ENCODE data around the gene ZNF487.
"Not testable (repeated sequence)": the region's sequence is repeated elsewhere in the genome, so short reads cannot be mapped to it uniquely, and the experiment has no call there.

The ZNF487 gene

DNA sequence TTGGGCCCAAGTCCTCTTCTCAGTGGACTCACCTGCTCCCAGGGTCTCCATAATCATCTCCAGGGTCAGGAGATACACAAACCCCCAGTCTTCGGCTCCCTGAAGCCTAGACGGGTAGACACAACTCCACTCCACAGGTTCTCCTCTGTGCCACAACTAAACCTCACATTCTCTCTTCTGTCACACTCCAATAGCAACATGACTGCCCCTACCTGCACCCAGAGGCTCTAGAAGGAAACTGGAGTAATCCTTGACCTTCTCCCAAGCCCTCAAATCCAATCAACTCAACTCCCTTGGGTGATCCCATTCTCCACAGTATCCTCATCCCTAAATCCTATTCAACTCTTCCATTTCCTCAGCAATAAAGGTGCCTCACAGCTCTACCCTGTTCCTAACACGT is 44.2 kb upstream of the ZNF487 start:
- no peaks in the 10 kb centered on the region for H3K27me3 ChIP-seq (ENCODE audit: insufficient read depth, low read length, poor library complexity, severe bottlenecking)
- H3F3A ChIP-seq (ENCODE audit: low read depth), result no peaks in the 10 kb centered on the region
- TF ChIP-seq, protein P1, sequence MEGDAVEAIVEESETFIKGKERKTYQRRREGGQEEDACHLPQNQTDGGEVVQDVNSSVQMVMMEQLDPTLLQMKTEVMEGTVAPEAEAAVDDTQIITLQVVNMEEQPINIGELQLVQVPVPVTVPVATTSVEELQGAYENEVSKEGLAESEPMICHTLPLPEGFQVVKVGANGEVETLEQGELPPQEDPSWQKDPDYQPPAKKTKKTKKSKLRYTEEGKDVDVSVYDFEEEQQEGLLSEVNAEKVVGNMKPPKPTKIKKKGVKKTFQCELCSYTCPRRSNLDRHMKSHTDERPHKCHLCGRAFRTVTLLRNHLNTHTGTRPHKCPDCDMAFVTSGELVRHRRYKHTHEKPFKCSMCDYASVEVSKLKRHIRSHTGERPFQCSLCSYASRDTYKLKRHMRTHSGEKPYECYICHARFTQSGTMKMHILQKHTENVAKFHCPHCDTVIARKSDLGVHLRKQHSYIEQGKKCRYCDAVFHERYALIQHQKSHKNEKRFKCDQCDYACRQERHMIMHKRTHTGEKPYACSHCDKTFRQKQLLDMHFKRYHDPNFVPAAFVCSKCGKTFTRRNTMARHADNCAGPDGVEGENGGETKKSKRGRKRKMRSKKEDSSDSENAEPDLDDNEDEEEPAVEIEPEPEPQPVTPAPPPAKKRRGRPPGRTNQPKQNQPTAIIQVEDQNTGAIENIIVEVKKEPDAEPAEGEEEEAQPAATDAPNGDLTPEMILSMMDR (conservative IDR thresholded peaks at IDR 0.05; ENCODE audit: low read length), result no peak
- no peak for TF ChIP-seq EZH2phosphoT487 (IDR thresholded peaks at IDR 0.05; ENCODE audit: borderline replicate concordance)
- peaks cover 98% of the 10 kb centered on the region for H3K79me2 ChIP-seq (ENCODE audit: insufficient read depth, low read length)
- no peaks in the 10 kb centered on the region for H3K9me3 ChIP-seq (ENCODE audit: insufficient read depth, low read depth, low read length)
- H2AFZ ChIP-seq (ENCODE audit: low read length), result no peak overlapping the region
- H3K36me3 ChIP-seq (ENCODE audit: insufficient read depth, low read length), result peaks cover 78% of the 10 kb centered on the region
- peak overlapping the region; percentile 33 for H3K9ac ChIP-seq (ENCODE audit: low read depth, low read length, poor library complexity, severe bottlenecking)
- peak overlapping the region; percentile 12 for H3K4me3 ChIP-seq (ENCODE audit: low read length, poor library complexity, severe bottlenecking)
- H3K4me2 ChIP-seq (ENCODE audit: low read depth, low read length, poor library complexity, severe bottlenecking), result peak overlapping the region; percentile 93
- no peaks in the 10 kb centered on the region for H3K9me2 ChIP-seq (replicated peaks; ENCODE audit: low read depth, low read length)
- peaks cover 92% of the 10 kb centered on the region for H4K20me1 ChIP-seq (ENCODE audit: insufficient read depth, low read length, poor library complexity, severe bottlenecking)
- H3K4me1 ChIP-seq (ENCODE audit: insufficient read depth, low read length, poor library complexity, severe bottlenecking), result peaks cover 47% of the 10 kb centered on the region

DNA sequence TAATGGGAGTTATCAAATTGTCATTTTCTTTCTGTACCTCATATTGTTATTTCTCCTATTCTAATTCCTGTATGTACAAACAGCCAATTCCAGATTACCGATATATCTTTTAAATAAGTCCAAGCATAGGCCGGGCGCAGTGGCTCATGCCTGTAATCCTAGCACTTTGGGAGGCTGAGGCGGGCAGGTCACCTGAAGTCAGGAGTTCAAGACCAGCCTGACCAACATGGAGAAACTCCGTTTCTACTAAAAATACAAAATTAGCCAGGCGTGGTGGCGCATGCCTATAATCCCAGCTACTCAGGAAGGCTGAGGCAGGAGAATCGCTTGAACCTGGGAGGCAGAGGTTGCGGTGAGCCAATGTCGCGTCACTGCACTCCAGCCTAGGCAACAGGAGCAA is 43.7 kb upstream of the ZNF487 start:
- Histone ChIP-seq H3K4me2 (ENCODE audit: low read depth, low read length, poor library complexity, severe bottlenecking) (peak overlapping the region; percentile 93), H3K36me3 (ENCODE audit: insufficient read depth, low read length) (peaks cover 73% of the 10 kb centered on the region), H4K20me1 (ENCODE audit: insufficient read depth, low read length, poor library complexity, severe bottlenecking) (peaks cover 92% of the 10 kb centered on the region), H3K9ac (ENCODE audit: low read depth, low read length, poor library complexity, severe bottlenecking) (peak overlapping the region; percentile 33), H3K79me2 (ENCODE audit: insufficient read depth, low read length) (peaks cover 98% of the 10 kb centered on the region), H3K4me3 (ENCODE audit: low read length, poor library complexity, severe bottlenecking) (peak overlapping the region; percentile 89), H3K4me1 (ENCODE audit: insufficient read depth, low read length, poor library complexity, severe bottlenecking) (peaks cover 52% of the 10 kb centered on the region)
- H3K9me3 ChIP-seq (ENCODE audit: insufficient read depth, low read depth, low read length); H2AFZ ChIP-seq (ENCODE audit: low read length); H3F3A ChIP-seq (ENCODE audit: low read depth); H3K27me3 ChIP-seq (ENCODE audit: insufficient read depth, low read length, poor library complexity, severe bottlenecking); H3K9me2 ChIP-seq (replicated peaks; ENCODE audit: low read depth, low read length): not testable (repeated sequence)

DNA sequence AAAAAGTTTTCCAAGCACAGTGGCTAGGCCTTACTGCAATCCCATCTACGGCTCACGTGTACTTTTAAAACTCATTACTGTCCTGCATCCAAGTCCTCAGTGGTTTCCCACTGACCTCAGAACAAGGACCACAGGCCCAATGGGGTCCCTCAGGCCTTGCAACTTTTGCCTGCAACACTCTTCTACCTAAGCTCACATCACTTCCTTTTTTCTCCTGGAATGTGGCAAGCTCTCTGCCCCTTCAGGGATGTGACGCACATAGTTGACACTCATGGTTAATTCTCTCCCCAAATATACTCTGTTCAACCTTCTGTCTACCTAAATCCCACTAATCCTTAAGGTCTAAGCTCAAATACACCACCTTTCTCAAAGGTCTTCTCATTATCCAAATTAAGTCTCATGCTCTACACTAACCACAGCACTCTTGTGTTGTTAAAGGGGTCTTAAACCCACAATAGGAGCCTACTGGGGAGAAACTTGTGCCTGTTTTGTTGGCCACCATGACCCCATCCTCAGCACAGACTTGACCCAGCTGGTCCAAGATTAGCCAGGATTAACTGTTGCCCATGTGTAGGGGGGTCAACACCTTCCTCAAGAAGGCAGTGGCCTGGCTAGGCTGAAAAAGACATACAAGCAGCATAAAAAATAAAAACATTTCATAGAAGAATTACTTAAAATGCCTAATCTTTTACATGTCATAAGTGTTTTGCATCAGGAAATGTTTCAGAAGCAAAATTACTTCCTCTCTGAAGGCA is 43.1 kb upstream of the ZNF487 start:
- Histone ChIP-seq H3K9ac (ENCODE audit: low read depth, low read length, poor library complexity, severe bottlenecking) (peak overlapping the region; percentile 97), H3K27me3 (ENCODE audit: insufficient read depth, low read length, poor library complexity, severe bottlenecking) (no peaks in the 10 kb centered on the region), H3K4me1 (ENCODE audit: insufficient read depth, low read length, poor library complexity, severe bottlenecking) (peaks cover 58% of the 10 kb centered on the region), H2AFZ (ENCODE audit: low read length) (no peak overlapping the region), H3K9me3 (ENCODE audit: insufficient read depth, low read depth, low read length) (no peaks in the 10 kb centered on the region), H3F3A (ENCODE audit: low read depth) (0 out of 2 replicates have a peak, but pooled peaks cover 2% of the 10 kb centered on the region), H4K20me1 (ENCODE audit: insufficient read depth, low read length, poor library complexity, severe bottlenecking) (peaks cover 91% of the 10 kb centered on the region), H3K4me3 (ENCODE audit: low read length, poor library complexity, severe bottlenecking) (peak overlapping the region; percentile 89), H3K79me2 (ENCODE audit: insufficient read depth, low read length) (peaks cover 98% of the 10 kb centered on the region), H3K36me3 (ENCODE audit: insufficient read depth, low read length) (peaks cover 70% of the 10 kb centered on the region), H3K4me2 (ENCODE audit: low read depth, low read length, poor library complexity, severe bottlenecking) (peak overlapping the region; percentile 93), H3K9me2 (replicated peaks; ENCODE audit: low read depth, low read length) (no peaks in the 10 kb centered on the region)
- TF ChIP-seq, protein P1 (conservative IDR thresholded peaks at IDR 0.05; ENCODE audit: low read length), result no peak
- TF ChIP-seq EZH2phosphoT487 (IDR thresholded peaks at IDR 0.05; ENCODE audit: borderline replicate concordance), result no peak

DNA sequence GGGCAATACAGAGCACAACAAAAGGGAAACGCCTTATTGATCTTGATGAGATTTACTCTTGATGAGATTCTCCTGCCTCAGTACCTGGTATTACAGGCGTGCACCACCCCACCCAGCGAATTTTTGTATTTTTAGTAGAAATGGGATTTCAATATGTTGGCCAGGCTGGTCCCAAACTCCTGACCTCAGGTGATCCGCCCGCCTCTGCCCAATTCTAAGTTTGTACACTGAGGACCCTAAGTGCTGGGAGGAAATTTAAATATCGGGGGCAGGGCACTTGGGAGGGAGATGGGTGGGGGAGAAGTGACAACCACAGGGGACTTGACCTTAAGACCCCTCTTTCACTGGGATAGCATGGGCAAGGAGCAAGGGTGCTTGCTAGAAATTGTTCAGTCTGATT is 42.0 kb upstream of the ZNF487 start:
- Histone ChIP-seq H3K4me2 (ENCODE audit: low read depth, low read length, poor library complexity, severe bottlenecking) (peak overlapping the region; percentile 93), H3K36me3 (ENCODE audit: insufficient read depth, low read length) (peaks cover 67% of the 10 kb centered on the region), H3K27me3 (ENCODE audit: insufficient read depth, low read length, poor library complexity, severe bottlenecking) (no peaks in the 10 kb centered on the region), H3F3A (ENCODE audit: low read depth) (0 out of 2 replicates have a peak, but pooled peaks cover 3% of the 10 kb centered on the region), H3K4me3 (ENCODE audit: low read length, poor library complexity, severe bottlenecking) (peak overlapping the region; percentile 89), H2AFZ (ENCODE audit: low read length) (no peak overlapping the region), H3K9ac (ENCODE audit: low read depth, low read length, poor library complexity, severe bottlenecking) (peak overlapping the region; percentile 97), H3K79me2 (ENCODE audit: insufficient read depth, low read length) (peaks cover 98% of the 10 kb centered on the region), H4K20me1 (ENCODE audit: insufficient read depth, low read length, poor library complexity, severe bottlenecking) (peaks cover 91% of the 10 kb centered on the region), H3K9me2 (replicated peaks; ENCODE audit: low read depth, low read length) (no peaks in the 10 kb centered on the region), H3K4me1 (ENCODE audit: insufficient read depth, low read length, poor library complexity, severe bottlenecking) (peaks cover 62% of the 10 kb centered on the region), H3K9me3 (ENCODE audit: insufficient read depth, low read depth, low read length) (no peaks in the 10 kb centered on the region)
- TF ChIP-seq EZH2phosphoT487 (IDR thresholded peaks at IDR 0.05; ENCODE audit: borderline replicate concordance), result no peak
- TF ChIP-seq, protein P1 (conservative IDR thresholded peaks at IDR 0.05; ENCODE audit: low read length), result no peak

All from Loucy (cell line).